GM10266 (cell line): ENCODE data around the gene IFNGR2.
"Not testable (repeated sequence)": the region's sequence is repeated elsewhere in the genome, so short reads cannot be mapped to it uniquely, and the experiment has no call there.

Experiments
- DNase-seq: peaks from one replicate; pipeline ENCODE4 v3.0.0; 2012; ENCODE audit errors: extremely low spot score
- CTCF ChIP-seq: IDR thresholded peaks from 2 replicates; pipeline ENCODE4 v1.5.1; 2012; ENCODE audit warnings: mild to moderate bottlenecking, low read depth; ENCODE audit not compliant: control insufficient read depth, insufficient read depth; ENCODE audit errors: missing control alignments

The IFNGR2 gene

GRCh38 chr21:33441489-33442477 lies 38.6 kb downstream of the IFNGR2 start:
- no peak for TF ChIP-seq CTCF
- peak; percentile 71 for DNase-seq

DNA sequence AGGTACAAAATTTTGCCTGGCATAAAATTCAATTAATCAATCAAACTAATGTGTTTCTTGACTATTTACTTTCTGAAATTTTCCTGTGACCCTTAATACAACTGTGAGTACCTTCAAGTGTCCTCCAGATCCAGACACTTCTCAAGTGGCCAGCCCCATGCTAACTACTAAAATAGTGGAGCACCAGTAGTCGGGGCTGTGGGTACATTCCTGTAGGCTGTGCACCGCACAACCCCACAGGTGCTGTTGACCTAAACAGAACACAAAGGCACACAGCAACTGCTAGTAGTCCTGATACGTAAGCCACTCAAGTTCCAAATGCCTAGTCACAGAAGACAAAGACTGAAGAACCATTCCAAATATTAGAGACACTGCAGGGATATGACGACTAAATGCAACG lies 40.0 kb downstream of the IFNGR2 start:
- no peak for TF ChIP-seq CTCF
- no peak for DNase-seq

DNA sequence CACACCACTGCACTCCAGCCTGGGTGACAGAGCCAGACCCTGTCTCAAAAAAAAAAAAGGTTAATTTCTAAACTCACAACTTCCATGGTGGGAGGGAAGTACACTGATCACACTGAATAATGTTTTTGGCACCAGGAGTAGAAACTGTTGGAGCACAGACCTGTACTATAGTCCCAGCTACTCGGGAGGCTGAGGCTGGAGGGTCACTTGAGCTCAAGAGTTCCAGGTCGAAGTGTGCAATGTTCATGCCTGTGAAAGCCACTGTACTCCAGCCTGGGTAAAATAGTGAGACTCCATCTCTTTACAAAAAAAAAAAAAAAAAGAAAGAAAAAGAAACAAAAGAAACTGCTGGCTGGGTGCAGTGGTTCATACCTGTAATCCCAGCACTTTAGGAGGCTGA lies 41.3 kb downstream of the IFNGR2 start:
- no peak for DNase-seq
- TF ChIP-seq CTCF: no peak

DNA sequence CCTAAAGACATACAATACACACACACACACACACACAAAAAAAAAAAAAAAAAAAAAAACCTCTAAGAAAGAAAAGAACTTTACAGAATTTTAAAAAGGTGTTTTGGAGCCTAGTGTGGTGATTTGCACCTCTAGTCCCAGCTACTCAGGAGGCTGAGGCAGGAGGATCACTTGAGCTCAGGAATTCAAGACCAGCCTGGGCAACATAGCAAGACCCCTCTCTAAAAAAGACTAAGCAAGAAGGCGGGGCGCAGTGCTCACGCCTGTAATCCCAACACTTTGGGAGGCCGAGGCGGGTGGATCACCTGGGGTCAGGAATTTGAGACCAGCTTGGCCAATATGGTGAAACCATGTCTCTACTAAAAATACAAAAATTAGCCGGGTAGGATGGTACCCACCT lies 43.4 kb downstream of the IFNGR2 start:
- not testable (repeated sequence) for DNase-seq

GRCh38 chr21:33449616-33450015 lies 46.4 kb downstream of the IFNGR2 start:
- no peak for TF ChIP-seq CTCF
- no peak for DNase-seq

DNA sequence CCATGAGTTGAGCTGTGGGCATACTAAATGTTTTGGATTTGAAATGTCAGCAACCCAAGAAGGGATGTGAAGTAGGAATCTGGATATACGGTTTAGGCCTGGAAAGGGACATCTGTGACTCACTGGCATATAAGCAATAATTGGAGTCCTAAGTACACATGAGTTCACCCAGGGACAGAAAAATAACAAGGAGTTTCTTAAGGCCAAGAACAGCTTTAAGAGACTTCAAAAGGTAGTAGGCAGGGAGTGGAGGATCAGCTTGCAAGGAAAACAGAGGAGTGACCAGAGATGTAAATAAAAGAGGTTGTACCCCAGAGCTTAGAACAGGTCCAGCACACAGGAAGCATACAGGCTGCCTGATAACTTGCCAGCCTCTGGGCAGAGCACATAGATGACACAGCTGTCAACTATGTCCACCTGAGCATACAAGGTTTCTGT lies 48.4 kb downstream of the IFNGR2 start:
- no peak for TF ChIP-seq CTCF
- no peak for DNase-seq

DNA sequence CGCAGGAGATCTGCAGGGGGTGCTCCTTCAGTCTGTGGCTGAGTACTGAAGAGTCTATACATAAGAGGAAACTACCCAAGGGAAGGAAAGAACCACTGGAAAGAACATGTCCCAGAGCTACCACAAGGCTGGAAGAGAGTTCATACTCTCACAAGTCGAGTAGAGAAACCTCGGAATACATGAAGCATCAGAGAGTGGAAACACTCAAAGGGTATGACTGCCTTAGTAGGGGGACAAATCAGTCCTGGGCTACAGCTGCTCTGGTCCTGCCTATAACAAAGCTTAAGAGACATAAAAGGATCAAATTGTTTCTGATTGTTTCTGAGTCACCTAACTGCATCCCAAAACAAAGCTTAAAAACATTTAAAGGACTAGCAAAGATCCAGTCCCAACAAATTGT lies 49.1 kb downstream of the IFNGR2 start:
- no peak for DNase-seq
- no peak for TF ChIP-seq CTCF
